HEK293 (cell line): ENCODE data around the gene NUDT6.

Experiments
- EGR2 ChIP-seq: fragments of 450-650 bp; formaldehyde crosslinking; IDR thresholded peaks from 2 replicates; pipeline ENCODE4 v1.5.1; 2016; ENCODE audit warnings: low read depth, missing biosample characterization, missing genetic modification characterization
- FEZF1 ChIP-seq: fragments of 450-650 bp; formaldehyde crosslinking; IDR thresholded peaks from 2 replicates; pipeline ENCODE4 v1.5.1; 2016; ENCODE audit warnings: missing biosample characterization, missing genetic modification characterization
- GLI4 ChIP-seq: fragments of 450-650 bp; formaldehyde crosslinking; IDR thresholded peaks from 2 replicates; pipeline ENCODE4 v1.5.1; 2016; ENCODE audit warnings: missing biosample characterization, missing genetic modification characterization
- INSM2 ChIP-seq: fragments of 450-650 bp; formaldehyde crosslinking; IDR thresholded peaks from 2 replicates; pipeline ENCODE4 v1.5.1; 2016; ENCODE audit warnings: missing biosample characterization, missing genetic modification characterization
- KLF16 ChIP-seq: fragments of 450-650 bp; formaldehyde crosslinking; IDR thresholded peaks from 2 replicates; pipeline ENCODE4 v1.5.1; 2017; ENCODE audit warnings: missing biosample characterization, missing genetic modification characterization
- KLF17 ChIP-seq: fragments of 450-650 bp; formaldehyde crosslinking; IDR thresholded peaks from 2 replicates; pipeline ENCODE4 v1.5.1; 2016; ENCODE audit warnings: missing biosample characterization, missing genetic modification characterization
- MEIS1 ChIP-seq: sonication (generic); formaldehyde crosslinking; IDR thresholded peaks from 2 replicates; pipeline ENCODE4 v1.8.1; 2022; ENCODE audit warnings: missing genetic modification reagents, mild to moderate bottlenecking, borderline replicate concordance
- PRDM4 ChIP-seq: fragments of 450-650 bp; formaldehyde crosslinking; IDR thresholded peaks from 2 replicates; pipeline ENCODE4 v1.5.1; 2017; ENCODE audit warnings: missing biosample characterization, missing genetic modification characterization
- YY1 ChIP-seq: fragments of 450-650 bp; formaldehyde crosslinking; IDR thresholded peaks from 2 replicates; pipeline ENCODE4 v1.5.1; 2018; ENCODE audit warnings: missing biosample characterization, missing genetic modification characterization
- ZBTB21 ChIP-seq: fragments of 450-650 bp; formaldehyde crosslinking; IDR thresholded peaks from 2 replicates; pipeline ENCODE4 v1.5.1; 2017; ENCODE audit warnings: missing biosample characterization, missing genetic modification characterization
- ZFHX2 ChIP-seq: fragments of 450-650 bp; formaldehyde crosslinking; conservative IDR thresholded peaks from 2 replicates; pipeline ENCODE4 v1.5.1; 2016; ENCODE audit warnings: missing biosample characterization, missing genetic modification characterization
- ZFP3 ChIP-seq: fragments of 450-650 bp; formaldehyde crosslinking; IDR thresholded peaks from 2 replicates; pipeline ENCODE4 v1.5.1; 2016; ENCODE audit warnings: low read depth, missing biosample characterization, missing genetic modification characterization
- ZNF114 ChIP-seq: fragments of 450-650 bp; formaldehyde crosslinking; IDR thresholded peaks from 2 replicates; pipeline ENCODE4 v1.5.0; 2017; ENCODE audit warnings: missing biosample characterization, missing genetic modification characterization
- ZNF2 ChIP-seq: fragments of 450-650 bp; formaldehyde crosslinking; IDR thresholded peaks from 2 replicates; pipeline ENCODE4 v1.5.1; 2016; ENCODE audit warnings: missing biosample characterization, missing genetic modification characterization
- ZNF274 ChIP-seq, 2 experiments: fragments of 200-500 bp in 1 of 2; fragments of 450-650 bp in 1 of 2; sonication (Bioruptor generic) in 1 of 2; formaldehyde crosslinking in 1 of 2; IDR thresholded peaks; 2 replicates each; pipeline versions ENCODE4 v1.5.1 to v1.6.1; 2014 to 2016; ENCODE audit warnings: borderline replicate concordance in 1 of 2, inconsistent platforms in 1 of 2, low read length in 1 of 2, missing biosample characterization in 1 of 2, missing genetic modification characterization in 1 of 2
- ZNF341 ChIP-seq: fragments of 450-650 bp; formaldehyde crosslinking; IDR thresholded peaks from 2 replicates; pipeline ENCODE4; 2016; ENCODE audit warnings: low read depth, missing biosample characterization, missing genetic modification characterization
- ZNF394 ChIP-seq: fragments of 450-650 bp; formaldehyde crosslinking; IDR thresholded peaks from 2 replicates; pipeline ENCODE4 v1.5.1; 2016; ENCODE audit warnings: missing biosample characterization, missing genetic modification characterization, mild to moderate bottlenecking, moderate library complexity, borderline replicate concordance
- ZNF416 ChIP-seq: fragments of 450-650 bp; formaldehyde crosslinking; IDR thresholded peaks from 2 replicates; pipeline ENCODE4 v1.5.1; 2016; ENCODE audit warnings: missing biosample characterization, missing genetic modification characterization
- ZNF423 ChIP-seq: fragments of 450-650 bp; formaldehyde crosslinking; IDR thresholded peaks from 2 replicates; pipeline ENCODE4 v1.5.1; 2016; ENCODE audit warnings: missing biosample characterization, missing genetic modification characterization
- ZNF433 ChIP-seq: fragments of 450-650 bp; formaldehyde crosslinking; IDR thresholded peaks from 2 replicates; pipeline ENCODE4 v1.5.1; 2016; ENCODE audit warnings: missing biosample characterization, missing genetic modification characterization, low read depth
- ZNF514 ChIP-seq: fragments of 450-650 bp; formaldehyde crosslinking; IDR thresholded peaks from 2 replicates; pipeline ENCODE4 v1.5.1; 2016; ENCODE audit warnings: missing biosample characterization, missing genetic modification characterization
- ZNF629 ChIP-seq: fragments of 450-650 bp; formaldehyde crosslinking; IDR thresholded peaks from 2 replicates; pipeline ENCODE4 v1.5.1; 2017; ENCODE audit warnings: missing biosample characterization, missing genetic modification characterization
- ZNF639 ChIP-seq: fragments of 450-650 bp; formaldehyde crosslinking; IDR thresholded peaks from 2 replicates; pipeline ENCODE4 v1.5.1; 2016; ENCODE audit warnings: missing biosample characterization, missing genetic modification characterization
- ZNF791 ChIP-seq: fragments of 450-650 bp; formaldehyde crosslinking; IDR thresholded peaks from 2 replicates; pipeline ENCODE4 v1.5.1; 2016; ENCODE audit warnings: missing biosample characterization, missing genetic modification characterization
- TF ChIP-seq, protein P1 (sequence below): fragments of 450-650 bp; formaldehyde crosslinking; IDR thresholded peaks from 2 replicates; pipeline ENCODE4 v1.5.1; 2017; ENCODE audit warnings: missing biosample characterization, missing genetic modification characterization
- TF ChIP-seq, protein P2 (sequence below): fragments of 450-650 bp; formaldehyde crosslinking; IDR thresholded peaks from 2 replicates; pipeline ENCODE4 v1.5.1; 2016; ENCODE audit warnings: missing biosample characterization, missing genetic modification characterization
- TF ChIP-seq, protein P3 (sequence below): fragments of 450-650 bp; formaldehyde crosslinking; IDR thresholded peaks from 2 replicates; pipeline ENCODE4 v1.5.1; 2016; ENCODE audit warnings: missing biosample characterization, missing genetic modification characterization, borderline replicate concordance

Gene NUDT6

DNA sequence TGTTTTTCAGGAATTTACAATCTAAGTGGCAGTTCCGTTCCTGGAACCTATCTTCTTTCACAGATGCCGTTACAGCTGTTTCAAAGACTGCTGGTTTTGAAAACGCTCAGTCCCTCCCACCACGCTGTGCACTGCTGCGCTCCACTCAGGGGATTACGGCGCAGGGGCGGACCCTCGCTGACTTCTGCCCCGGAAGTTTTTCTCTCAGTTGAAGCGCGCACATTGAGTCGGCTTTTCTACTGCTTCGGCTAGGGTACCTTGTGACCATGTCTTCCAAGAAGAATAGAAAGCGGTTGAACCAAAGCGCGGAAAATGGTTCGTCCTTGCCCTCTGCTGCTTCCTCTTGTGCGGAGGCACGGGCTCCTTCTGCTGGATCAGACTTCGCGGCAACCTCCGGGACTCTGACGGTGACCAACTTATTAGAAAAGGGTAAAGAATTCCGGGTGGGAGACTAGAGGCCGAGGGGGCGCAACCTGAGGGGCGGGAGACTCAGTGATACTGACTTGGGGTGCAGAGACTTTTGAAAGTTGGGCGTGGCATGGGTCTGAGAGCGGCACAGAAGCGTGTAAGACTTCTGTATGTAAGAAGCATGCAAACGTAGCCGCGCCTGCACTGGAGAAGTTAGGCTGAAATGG lies 597 bp upstream of the NUDT6 start (continued):
- TF ChIP-seq ZNF274 (IDR thresholded peaks at IDR 0.05; ENCODE audit: low read length), result no peak
- no peak for TF ChIP-seq ZNF274 (tag by site-specific recombination; IDR thresholded peaks at IDR 0.05; ENCODE audit: borderline replicate concordance)
- TF ChIP-seq, protein P1, sequence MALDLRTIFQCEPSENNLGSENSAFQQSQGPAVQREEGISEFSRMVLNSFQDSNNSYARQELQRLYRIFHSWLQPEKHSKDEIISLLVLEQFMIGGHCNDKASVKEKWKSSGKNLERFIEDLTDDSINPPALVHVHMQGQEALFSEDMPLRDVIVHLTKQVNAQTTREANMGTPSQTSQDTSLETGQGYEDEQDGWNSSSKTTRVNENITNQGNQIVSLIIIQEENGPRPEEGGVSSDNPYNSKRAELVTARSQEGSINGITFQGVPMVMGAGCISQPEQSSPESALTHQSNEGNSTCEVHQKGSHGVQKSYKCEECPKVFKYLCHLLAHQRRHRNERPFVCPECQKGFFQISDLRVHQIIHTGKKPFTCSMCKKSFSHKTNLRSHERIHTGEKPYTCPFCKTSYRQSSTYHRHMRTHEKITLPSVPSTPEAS (tag by site-specific recombination), result no peak
- TF ChIP-seq, protein P2, sequence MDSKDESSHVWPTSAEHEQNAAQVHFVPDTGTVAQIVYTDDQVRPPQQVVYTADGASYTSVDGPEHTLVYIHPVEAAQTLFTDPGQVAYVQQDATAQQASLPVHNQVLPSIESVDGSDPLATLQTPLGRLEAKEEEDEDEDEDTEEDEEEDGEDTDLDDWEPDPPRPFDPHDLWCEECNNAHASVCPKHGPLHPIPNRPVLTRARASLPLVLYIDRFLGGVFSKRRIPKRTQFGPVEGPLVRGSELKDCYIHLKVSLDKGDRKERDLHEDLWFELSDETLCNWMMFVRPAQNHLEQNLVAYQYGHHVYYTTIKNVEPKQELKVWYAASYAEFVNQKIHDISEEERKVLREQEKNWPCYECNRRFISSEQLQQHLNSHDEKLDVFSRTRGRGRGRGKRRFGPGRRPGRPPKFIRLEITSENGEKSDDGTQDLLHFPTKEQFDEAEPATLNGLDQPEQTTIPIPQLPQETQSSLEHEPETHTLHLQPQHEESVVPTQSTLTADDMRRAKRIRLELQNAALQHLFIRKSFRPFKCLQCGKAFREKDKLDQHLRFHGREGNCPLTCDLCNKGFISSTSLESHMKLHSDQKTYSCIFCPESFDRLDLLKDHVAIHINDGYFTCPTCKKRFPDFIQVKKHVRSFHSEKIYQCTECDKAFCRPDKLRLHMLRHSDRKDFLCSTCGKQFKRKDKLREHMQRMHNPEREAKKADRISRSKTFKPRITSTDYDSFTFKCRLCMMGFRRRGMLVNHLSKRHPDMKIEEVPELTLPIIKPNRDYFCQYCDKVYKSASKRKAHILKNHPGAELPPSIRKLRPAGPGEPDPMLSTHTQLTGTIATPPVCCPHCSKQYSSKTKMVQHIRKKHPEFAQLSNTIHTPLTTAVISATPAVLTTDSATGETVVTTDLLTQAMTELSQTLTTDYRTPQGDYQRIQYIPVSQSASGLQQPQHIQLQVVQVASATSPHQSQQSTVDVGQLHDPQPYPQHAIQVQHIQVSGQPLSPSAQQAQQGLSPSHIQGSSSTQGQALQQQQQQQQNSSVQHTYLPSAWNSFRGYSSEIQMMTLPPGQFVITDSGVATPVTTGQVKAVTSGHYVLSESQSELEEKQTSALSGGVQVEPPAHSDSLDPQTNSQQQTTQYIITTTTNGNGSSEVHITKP, result peak; percentile 83
- 0 out of 2 replicates have a peak, but pooled peaks have one; percentile 23 for TF ChIP-seq YY1 (tag by site-specific recombination)
- no peak for TF ChIP-seq ZNF433 (tag by site-specific recombination)
- peak; percentile 24 for TF ChIP-seq ZNF629 (tag by site-specific recombination)
- no peak for TF ChIP-seq ZNF791 (tag by site-specific recombination)
- TF ChIP-seq ZNF416 (tag by site-specific recombination), result no peak
- TF ChIP-seq ZNF114 (tag by site-specific recombination), result no peak
- no peak for TF ChIP-seq ZNF514
- TF ChIP-seq ZFHX2, result no peak
- peak; percentile 60; the same call in 1 of the 2 replicates for TF ChIP-seq KLF16 (tag by site-specific recombination)
- TF ChIP-seq GLI4 (tag by site-specific recombination), result no peak
- TF ChIP-seq, protein P3, sequence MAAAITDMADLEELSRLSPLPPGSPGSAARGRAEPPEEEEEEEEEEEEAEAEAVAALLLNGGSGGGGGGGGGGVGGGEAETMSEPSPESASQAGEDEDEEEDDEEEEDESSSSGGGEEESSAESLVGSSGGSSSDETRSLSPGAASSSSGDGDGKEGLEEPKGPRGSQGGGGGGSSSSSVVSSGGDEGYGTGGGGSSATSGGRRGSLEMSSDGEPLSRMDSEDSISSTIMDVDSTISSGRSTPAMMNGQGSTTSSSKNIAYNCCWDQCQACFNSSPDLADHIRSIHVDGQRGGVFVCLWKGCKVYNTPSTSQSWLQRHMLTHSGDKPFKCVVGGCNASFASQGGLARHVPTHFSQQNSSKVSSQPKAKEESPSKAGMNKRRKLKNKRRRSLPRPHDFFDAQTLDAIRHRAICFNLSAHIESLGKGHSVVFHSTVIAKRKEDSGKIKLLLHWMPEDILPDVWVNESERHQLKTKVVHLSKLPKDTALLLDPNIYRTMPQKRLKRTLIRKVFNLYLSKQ (tag by site-specific recombination), result no peak
- no peak for TF ChIP-seq INSM2 (tag by site-specific recombination)
- TF ChIP-seq ZBTB21 (tag by site-specific recombination), result no peak
- no peak for TF ChIP-seq ZFP3 (tag by site-specific recombination)
- no peak for TF ChIP-seq EGR2
- TF ChIP-seq KLF17, result no peak
- peak; percentile 36; the same call in 1 of the 2 replicates for TF ChIP-seq PRDM4 (tag by site-specific recombination)
- TF ChIP-seq ZNF394 (tag by site-specific recombination), result no peak
- TF ChIP-seq ZNF2 (tag by site-specific recombination), result peak; percentile 13; the same call in 1 of the 2 replicates
- TF ChIP-seq MEIS1 (CRISPR knock-in tag), result no peak
- TF ChIP-seq ZNF423 (tag by site-specific recombination), result no peak
- TF ChIP-seq ZNF639, result no peak
- TF ChIP-seq FEZF1 (tag by site-specific recombination), result no peak
- TF ChIP-seq ZNF341, result peak; percentile 68
- TF ChIP-seq, all 188 proteins: peak for 20
